Effector memory CD4-positive, alpha-beta T cell (primary cell): Measurements from ENCODE around the gene IQCK.

ENCODE experiments used
- DNase-seq, 3 donors: peaks; one replicate each; pipeline ENCODE4 v3.0.0-alpha.2; 2020
- H3K27ac ChIP-seq: 2 replicates; pipeline ENCODE4 v1.7.0; 2013; ENCODE audit warnings: mild to moderate bottlenecking, low read length, moderate library complexity; ENCODE audit not compliant: insufficient read depth, poor library complexity, severe bottlenecking
- H3K27me3 ChIP-seq: replicated peaks from 2 replicates; pipeline ENCODE4 v1.7.0; 2013; ENCODE audit warnings: mild to moderate bottlenecking, low read length; ENCODE audit not compliant: insufficient read depth, control insufficient read depth, poor library complexity, severe bottlenecking
- H3K36me3 ChIP-seq: 2 replicates; pipeline ENCODE4 v1.7.0; 2013; ENCODE audit warnings: mild to moderate bottlenecking, low read length, moderate library complexity; ENCODE audit not compliant: control insufficient read depth, insufficient read depth
- H3K4me1 ChIP-seq: 2 replicates; pipeline ENCODE4 v1.7.0; 2013; ENCODE audit warnings: low read length, mild to moderate bottlenecking; ENCODE audit not compliant: control insufficient read depth, insufficient read depth, poor library complexity, severe bottlenecking
- H3K4me3 ChIP-seq: 2 replicates; pipeline ENCODE4 v1.7.0; 2013; ENCODE audit warnings: low read length, low read depth, mild to moderate bottlenecking; ENCODE audit not compliant: insufficient read depth, poor library complexity, severe bottlenecking
- H3K9me3 ChIP-seq: 2 replicates; pipeline ENCODE4 v1.7.0; 2013; ENCODE audit warnings: mild to moderate bottlenecking, low read length, moderate library complexity; ENCODE audit not compliant: control insufficient read depth

IQCK gene

GRCh38 chr16:19754644-19755036 lies 36.6 kb downstream of the IQCK start:
- Histone ChIP-seq H3K27ac (no peak overlapping the region), H3K4me3 (no peak overlapping the region), H3K36me3 (no peaks in the 10 kb centered on the region), H3K4me1 (no peaks in the 10 kb centered on the region), H3K9me3 (no peaks in the 10 kb centered on the region), H3K27me3 (no peaks in the 10 kb centered on the region)
- DNase-seq, result no peak

GRCh38 chr16:19755268-19755667 lies 37.2 kb downstream of the IQCK start:
- no peak overlapping the region for H3K27ac ChIP-seq

GRCh38 chr16:19757026-19757425 lies 39.0 kb downstream of the IQCK start:
- Histone ChIP-seq H3K9me3 (no peaks in the 10 kb centered on the region), H3K4me3 (no peak overlapping the region), H3K4me1 (no peaks in the 10 kb centered on the region), H3K36me3 (no peaks in the 10 kb centered on the region), H3K27ac (no peak overlapping the region), H3K27me3 (no peaks in the 10 kb centered on the region)
- DNase-seq, result no peak

More at GRCh38 chr16:19755268-19755667, 37.2 kb downstream of the IQCK start:
- H3K4me3 ChIP-seq, result no peak overlapping the region
- no peaks in the 10 kb centered on the region for H3K27me3 ChIP-seq
- no peak for DNase-seq
- H3K36me3 ChIP-seq, result no peaks in the 10 kb centered on the region
- H3K9me3 ChIP-seq, result no peaks in the 10 kb centered on the region
- H3K4me1 ChIP-seq, result no peaks in the 10 kb centered on the region

GRCh38 chr16:19757762-19758595 lies 39.9 kb downstream of the IQCK start:
- H3K36me3 ChIP-seq, result no peaks in the 10 kb centered on the region
- no peak for DNase-seq
- no peaks in the 10 kb centered on the region for H3K9me3 ChIP-seq
- no peaks in the 10 kb centered on the region for H3K27me3 ChIP-seq
- H3K4me3 ChIP-seq, result no peak overlapping the region
- H3K4me1 ChIP-seq, result no peaks in the 10 kb centered on the region
- H3K27ac ChIP-seq, result no peak overlapping the region

- Histone ChIP-seq H3K27ac (no peak overlapping the region), H3K4me1 (no peaks in the 10 kb centered on the region), H3K36me3 (no peaks in the 10 kb centered on the region), H3K4me3 (no peak overlapping the region), H3K9me3 (no peaks in the 10 kb centered on the region), H3K27me3 (no peaks in the 10 kb centered on the region)
- no peak for DNase-seq
Measured at GRCh38 chr16:19760356-19761060, 42.4 kb downstream of the IQCK start.

GRCh38 chr16:19765860-19766553 lies 47.9 kb downstream of the IQCK start:
- H3K9me3 ChIP-seq, result no peaks in the 10 kb centered on the region
- no peaks in the 10 kb centered on the region for H3K27me3 ChIP-seq
- H3K4me1 ChIP-seq, result no peaks in the 10 kb centered on the region
- no peak overlapping the region for H3K4me3 ChIP-seq
- no peaks in the 10 kb centered on the region for H3K36me3 ChIP-seq
- no peak overlapping the region for H3K27ac ChIP-seq
- no peak for DNase-seq

GRCh38 chr16:19766554-19766884 lies 48.4 kb downstream of the IQCK start:
- DNase-seq, result no peak
- no peaks in the 10 kb centered on the region for H3K27me3 ChIP-seq
- H3K4me3 ChIP-seq, result no peak overlapping the region
- H3K27ac ChIP-seq, result no peak overlapping the region
- H3K36me3 ChIP-seq, result no peaks in the 10 kb centered on the region
- H3K4me1 ChIP-seq, result no peaks in the 10 kb centered on the region
- H3K9me3 ChIP-seq, result no peaks in the 10 kb centered on the region

GRCh38 chr16:19766988-19767387 lies 48.9 kb downstream of the IQCK start:
- no peaks in the 10 kb centered on the region for H3K27me3 ChIP-seq
- H3K36me3 ChIP-seq, result no peaks in the 10 kb centered on the region
- no peak overlapping the region for H3K4me3 ChIP-seq
- H3K4me1 ChIP-seq, result no peaks in the 10 kb centered on the region
- H3K9me3 ChIP-seq, result no peaks in the 10 kb centered on the region
- H3K27ac ChIP-seq, result no peak overlapping the region
- no peak for DNase-seq

- Histone ChIP-seq H3K36me3 (no peaks in the 10 kb centered on the region), H3K27me3 (no peaks in the 10 kb centered on the region), H3K9me3 (no peaks in the 10 kb centered on the region), H3K4me1 (no peaks in the 10 kb centered on the region), H3K4me3 (no peak overlapping the region), H3K27ac (no peak overlapping the region)
- DNase-seq, result no peak
Measured at GRCh38 chr16:19767497-19767896, 49.4 kb downstream of the IQCK start.

- Histone ChIP-seq H3K27ac (no peak overlapping the region), H3K9me3 (no peaks in the 10 kb centered on the region), H3K36me3 (no peaks in the 10 kb centered on the region), H3K27me3 (no peaks in the 10 kb centered on the region), H3K4me3 (no peak overlapping the region), H3K4me1 (no peaks in the 10 kb centered on the region)
- no peak for DNase-seq
Measured at GRCh38 chr16:19769239-19769638, 51.2 kb downstream of the IQCK start.
